Right lobe of liver (tissue), 6 donors: Measurements from ENCODE around the gene KRTAP5-6. TPM values are rescaled to one million over a fixed set of nuclear protein-coding genes. Genes with fewer than 3 reads are reported as not detected.

Source experiments
- ATAC-seq, 4 donors: fragments of 200-7000 bp; cut with Tn5 transposase; one replicate each; pipeline ENCODE4 v1.9.1; 2020; ENCODE audit warnings: mild to moderate bottlenecking in 4 of 4, moderate library complexity in 4 of 4
- DNase-seq, 3 donors: peaks; one replicate each; pipeline ENCODE4 v3.0.0-alpha.2; 2020
- H3K27ac ChIP-seq, 3 donors: fragments of 200-600 bp; one replicate each; pipeline ENCODE4 v1.8.0; 2022
- H3K27me3 ChIP-seq, 2 donors: fragments of 200-600 bp; one replicate each; pipeline ENCODE4 v1.8.0; 2022
- H3K36me3 ChIP-seq, 4 donors: fragments of 200-600 bp; sonication (generic) in 1 of 4; one replicate each; pipeline versions ENCODE4 v1.5.1 to v1.8.0; 2017 to 2022; ENCODE audit warnings: control low read depth in 1 of 4
- H3K4me1 ChIP-seq, 4 donors: fragments of 200-600 bp; sonication (generic) in 1 of 4; one replicate each; pipeline versions ENCODE4 v1.5.1 to v1.8.0; 2017 to 2022; ENCODE audit warnings: control low read depth in 1 of 4
- H3K4me3 ChIP-seq, 3 donors: fragments of 200-600 bp; one replicate each; pipeline ENCODE4 v1.8.0; 2022
- H3K9me3 ChIP-seq, 4 donors: fragments of 200-600 bp; sonication (generic) in 1 of 4; one replicate each; pipeline versions ENCODE4 v1.5.1 to v1.8.0; 2017 to 2022; ENCODE audit warnings: control low read depth in 1 of 4
- POLR2A ChIP-seq: fragments of 450-650 bp; IDR thresholded peaks from one replicate; pipeline ENCODE4 v1.6.1; 2017; ENCODE audit warnings: antibody characterized with exemption, mild to moderate bottlenecking
- WGBS: methylation state at CpG from one replicate; pipeline ENCODE4 v1.1.6; 2018; ENCODE audit warnings: low coverage, low lambda C conversion rate; ENCODE audit not compliant: insufficient coverage; ENCODE audit errors: missing lambda C conversion rate; 5-methylcytosine and 5-hydroxymethylcytosine counted together
- intact Hi-C, 2 donors: fragments of 100-400 bp; cut with DNase I; formaldehyde crosslinking; loops; one replicate each; pipeline versions ENCODE4 v1.11.2 to v1.14.1; 2022
- total RNA-seq, 6 experiments: library from RNA; depleted of rRNA in 2 of 6; stranded (reverse); fragments of >200 nt in 2 of 6; fragmentation: NEBNext Ultra II Directional in 3 of 6; extraction: Animal tissue kit (Norgen Biotek cat#: 25700) in 3 of 6; gene quantifications; one replicate each; pipeline versions ENCODE4 v1.1.0 to v1.2.4, GENCODE V29; 2016 to 2023
- TF ChIP-seq, protein P1 (sequence below), 4 donors: fragments of 200-600 bp in 3 of 4; fragments of 450-650 bp in 1 of 4; IDR thresholded peaks; one replicate each; pipeline versions ENCODE4 v1.5.1 to v1.8.0; 2016 to 2022; ENCODE audit warnings: antibody characterized with exemption in 4 of 4, mild to moderate bottlenecking in 2 of 4
- donor health status: DM: no; HTN: yes; CAD: no.
- donor health status: DM: no; HTN: no; CAD: no.
- donor health status: DM: no; HTN: no; CAD: no.
- donor health status: DM: no; HTN: yes; CAD: no.
- donor health status: DM: no; HTN: yes; CAD: no.

Gene KRTAP5-6
- total RNA-seq, 6 experiments from 2014 or later = 0.79 to 1.5 (median 1.2) TPM; not detected in 1

DNA sequence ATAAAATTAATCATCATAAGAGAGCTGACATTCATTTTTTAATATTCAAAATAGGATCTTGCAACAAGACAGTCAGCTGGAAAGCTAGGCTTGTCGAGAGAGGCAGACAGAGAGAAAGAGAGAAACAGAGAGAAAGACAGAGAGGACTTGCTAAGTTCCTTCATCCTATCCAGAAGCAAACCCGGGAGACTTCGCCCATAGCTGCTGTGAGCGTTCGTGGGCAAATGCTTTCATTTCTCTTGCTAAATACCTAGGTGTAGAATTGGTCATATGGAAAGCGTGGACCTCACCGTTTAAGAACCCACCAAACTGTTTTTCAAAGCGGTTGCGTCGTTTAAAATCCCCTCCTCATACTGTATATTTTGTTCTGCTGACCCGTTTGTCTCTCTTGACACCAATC is 25.3 kb upstream of the KRTAP5-6 start:
- H3K36me3 ChIP-seq = peaks cover 0 to 5% (median 0%) of the 10 kb centered on the region in 4 donors
- 55% methylated on average over 3 of the region's 11 CpGs for WGBS
- ATAC-seq (no peak), DNase-seq (peak in 1 of 3 donors; percentile 37)
- peaks cover 0 to 73% (median 9%) of the 10 kb centered on the region in 4 donors for H3K4me1 ChIP-seq
- no peak for TF ChIP-seq POLR2A
- TF ChIP-seq, protein P1, sequence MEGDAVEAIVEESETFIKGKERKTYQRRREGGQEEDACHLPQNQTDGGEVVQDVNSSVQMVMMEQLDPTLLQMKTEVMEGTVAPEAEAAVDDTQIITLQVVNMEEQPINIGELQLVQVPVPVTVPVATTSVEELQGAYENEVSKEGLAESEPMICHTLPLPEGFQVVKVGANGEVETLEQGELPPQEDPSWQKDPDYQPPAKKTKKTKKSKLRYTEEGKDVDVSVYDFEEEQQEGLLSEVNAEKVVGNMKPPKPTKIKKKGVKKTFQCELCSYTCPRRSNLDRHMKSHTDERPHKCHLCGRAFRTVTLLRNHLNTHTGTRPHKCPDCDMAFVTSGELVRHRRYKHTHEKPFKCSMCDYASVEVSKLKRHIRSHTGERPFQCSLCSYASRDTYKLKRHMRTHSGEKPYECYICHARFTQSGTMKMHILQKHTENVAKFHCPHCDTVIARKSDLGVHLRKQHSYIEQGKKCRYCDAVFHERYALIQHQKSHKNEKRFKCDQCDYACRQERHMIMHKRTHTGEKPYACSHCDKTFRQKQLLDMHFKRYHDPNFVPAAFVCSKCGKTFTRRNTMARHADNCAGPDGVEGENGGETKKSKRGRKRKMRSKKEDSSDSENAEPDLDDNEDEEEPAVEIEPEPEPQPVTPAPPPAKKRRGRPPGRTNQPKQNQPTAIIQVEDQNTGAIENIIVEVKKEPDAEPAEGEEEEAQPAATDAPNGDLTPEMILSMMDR (IDR thresholded peaks at IDR 0.05) = no peak
- H3K4me3 ChIP-seq = no peak overlapping the region
- H3K27ac ChIP-seq = peak overlapping the region; percentile 78 to 96 (median 83)
- H3K27me3 ChIP-seq = no peaks in the 10 kb centered on the region
- intact Hi-C loops = no loop called here
- H3K9me3 ChIP-seq = no peaks in the 10 kb centered on the region

DNA sequence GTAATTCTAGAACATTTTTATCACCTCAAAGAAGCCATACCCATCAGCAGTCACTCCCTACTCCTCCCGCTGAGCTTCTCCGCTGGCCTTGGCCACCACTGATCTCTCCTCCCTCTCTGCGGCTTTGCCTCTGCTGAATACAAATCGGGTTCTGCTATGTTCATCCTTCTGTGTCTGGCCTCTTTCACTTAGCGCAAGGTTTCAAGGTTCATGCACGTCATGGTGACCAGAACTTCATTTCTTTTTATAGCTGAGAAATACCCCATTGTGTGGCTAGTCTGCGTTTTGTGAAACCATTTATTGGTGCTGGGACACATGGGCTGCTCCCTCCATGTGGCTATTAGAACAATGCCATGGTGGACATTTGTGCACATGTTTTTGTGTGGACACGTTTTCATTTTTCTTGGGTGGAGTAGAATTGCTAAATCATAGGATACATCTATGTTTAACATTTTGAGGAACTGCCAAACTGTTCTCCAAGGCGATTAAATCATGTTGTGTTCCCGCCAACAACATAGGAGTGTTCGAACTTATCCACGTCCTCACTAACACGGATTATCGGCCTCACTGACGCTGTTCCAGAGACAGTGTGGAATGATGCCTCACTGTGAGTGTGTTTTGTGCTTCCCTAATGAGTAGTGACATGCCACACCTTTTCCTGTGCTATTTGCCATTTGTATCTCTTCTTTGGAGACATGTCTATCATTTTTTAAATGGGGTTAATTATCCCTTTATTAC is 24.2 kb upstream of the KRTAP5-6 start:
- Histone ChIP-seq H3K27me3 (no peaks in the 10 kb centered on the region), H3K9me3 (no peaks in the 10 kb centered on the region), H3K36me3 (peaks cover 0 to 5% (median 0%) of the 10 kb centered on the region in 4 donors), H3K4me1 (peaks cover 0 to 77% (median 11%) of the 10 kb centered on the region in 4 donors), H3K4me3 (peak overlapping the region in 2 of 3 donors; percentile 2 to 25), H3K27ac (peak overlapping the region; percentile 78 to 96 (median 83))
- WGBS = 33% methylated on average over 15 of the region's 15 CpGs
- intact Hi-C loops = no loop called here
- TF ChIP-seq POLR2A = peak; percentile 51
- TF ChIP-seq, protein P1 (IDR thresholded peaks at IDR 0.05) = no peak
- ATAC-seq (peak; percentile 21 to 38 (median 30)), DNase-seq (peak in 1 of 3 donors; percentile 68)

DNA sequence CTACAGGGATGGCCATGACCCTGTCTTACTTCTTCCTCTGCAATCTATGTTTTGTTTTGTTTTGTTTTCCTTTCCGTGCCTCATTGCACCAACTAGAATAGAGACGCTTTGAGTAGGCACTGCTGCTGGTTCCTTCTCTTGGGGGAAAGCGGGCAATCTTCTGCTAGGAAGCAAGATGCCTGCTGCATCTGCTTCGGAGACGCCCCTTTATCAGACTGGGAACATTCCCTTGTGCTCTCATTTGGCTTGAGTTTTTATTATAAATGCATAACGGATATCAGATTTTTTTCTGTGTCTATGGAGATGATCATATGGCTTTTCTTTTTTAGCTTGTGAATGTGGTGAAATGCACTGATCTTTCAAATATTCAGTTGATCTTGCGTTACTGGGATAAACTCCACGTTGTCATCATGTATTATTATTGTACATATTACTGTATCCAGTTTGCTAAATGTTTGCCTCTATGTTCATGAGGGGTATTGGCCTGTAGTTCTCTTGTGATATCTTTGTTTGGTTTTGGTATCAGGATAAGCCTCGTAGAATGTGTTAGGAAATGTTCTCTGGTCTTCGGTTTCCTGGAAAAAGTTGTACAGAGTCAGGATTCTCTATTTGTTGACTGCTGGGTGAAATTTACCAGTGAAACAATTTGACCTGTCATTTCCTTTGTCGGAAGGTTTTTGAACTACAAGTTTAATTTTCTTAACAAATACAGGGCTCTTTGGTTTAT is 23.4 kb upstream of the KRTAP5-6 start:
- intact Hi-C loops = no loop called here
- Histone ChIP-seq H3K4me3 (peak overlapping the region in 2 of 3 donors; percentile 28 to 29), H3K4me1 (peaks cover 0 to 76% (median 7%) of the 10 kb centered on the region in 4 donors), H3K27me3 (no peaks in the 10 kb centered on the region), H3K27ac (peak overlapping the region; percentile 78 to 96 (median 83)), H3K36me3 (no peaks in the 10 kb centered on the region), H3K9me3 (no peaks in the 10 kb centered on the region)
- DNase-seq (peak in 1 of 3 donors; percentile 38), ATAC-seq (peak; percentile 41 to 62 (median 46))
- TF ChIP-seq, protein P1 (IDR thresholded peaks at IDR 0.05) = no peak
- TF ChIP-seq POLR2A = peak; percentile 50
- WGBS = 16% methylated on average over 11 of the region's 11 CpGs

DNA sequence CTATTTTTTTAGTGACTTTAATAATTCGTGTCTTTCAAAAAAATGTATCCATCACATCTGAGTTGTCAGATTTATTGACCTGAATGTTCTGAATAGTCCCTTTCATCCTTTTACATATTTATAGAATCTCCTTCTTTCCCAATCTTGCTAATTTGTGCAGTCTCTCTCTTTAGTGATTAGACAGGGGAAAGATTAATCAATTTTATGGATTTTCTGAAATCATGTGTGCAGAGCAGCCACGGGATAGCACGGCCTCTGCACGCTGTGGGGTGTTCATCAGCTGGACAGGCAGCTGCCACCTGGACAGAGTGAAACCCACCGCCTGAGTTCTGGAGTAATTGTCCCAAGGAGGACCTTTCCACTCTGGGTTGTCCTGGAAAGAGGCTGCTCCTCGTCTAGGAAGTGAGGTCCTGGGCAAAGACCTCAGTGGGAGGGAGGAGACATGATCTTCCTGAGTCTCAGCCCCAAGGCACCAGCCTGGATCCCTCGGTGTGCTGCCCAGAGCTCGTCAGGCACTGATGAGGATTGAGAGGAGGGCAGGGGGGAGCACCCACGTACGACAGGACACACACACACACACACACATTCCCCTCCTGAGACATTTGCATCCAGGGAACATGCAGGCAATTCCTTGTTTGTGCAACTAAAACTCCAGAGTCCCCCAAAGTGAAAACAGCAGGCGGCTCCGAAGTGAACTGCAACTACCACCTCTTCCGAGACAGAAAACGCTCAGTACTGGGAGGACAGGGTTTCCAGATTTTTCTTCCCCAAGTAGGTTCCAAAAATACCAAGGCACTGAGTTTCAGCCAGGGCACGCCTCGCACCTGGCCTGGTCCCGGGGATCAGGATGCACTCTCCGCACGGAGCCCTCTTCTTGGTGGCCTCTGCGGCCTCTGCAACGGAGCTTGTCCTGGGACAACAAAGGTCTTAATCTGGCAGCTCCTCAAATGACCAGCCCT is 22.5 kb upstream of the KRTAP5-6 start:
- TF ChIP-seq, protein P1 (IDR thresholded peaks at IDR 0.05) = no peak
- TF ChIP-seq POLR2A = no peak
- no peaks in the 10 kb centered on the region for H3K9me3 ChIP-seq
- peak overlapping the region in 2 of 3 donors; percentile 28 to 29 for H3K4me3 ChIP-seq
- DNase-seq (peak in 2 of 3 donors; percentile 58 to 69), ATAC-seq (peak; percentile 26 to 54 (median 34))
- H3K4me1 ChIP-seq = peaks cover 0 to 78% (median 9%) of the 10 kb centered on the region in 4 donors
- 9% methylated on average over 21 of the region's 21 CpGs for whole genome bisulfite sequencing
- H3K27me3 ChIP-seq = no peaks in the 10 kb centered on the region
- intact Hi-C loops = no loop called here
- no peaks in the 10 kb centered on the region for H3K36me3 ChIP-seq
- H3K27ac ChIP-seq = peak overlapping the region; percentile 78 to 96 (median 83)
